Esophagus squamous epithelium (tissue), 5 donors: ENCODE measurements around the gene SMOC2. TPM values are rescaled to one million over a fixed set of nuclear protein-coding genes. Genes with fewer than 3 reads are reported as not detected.

ENCODE experiments used
- DNase-seq: peaks from one replicate; lab custom pipeline; 2025; lab: John Stamatoyannopoulos, UW
- H3K27ac ChIP-seq, 4 donors: fragments of 200-600 bp; sonication (generic); one replicate each; pipeline ENCODE4 v1.5.1; 2016 to 2019; ENCODE audit warnings: mild to moderate bottlenecking in 1 of 4
- H3K27me3 ChIP-seq, 4 donors: fragments of 200-600 bp; sonication (generic); 1 replicate in 3 of 4; 2 replicates in 1 of 4; pipeline versions ENCODE4 v1.5.1 to v1.6.0; 2017 to 2021; ENCODE audit warnings: antibody characterized with exemption in 1 of 4
- H3K36me3 ChIP-seq, 3 donors: fragments of 200-600 bp; sonication (generic); one replicate each; pipeline ENCODE4 v1.5.1; 2016 to 2019
- H3K4me1 ChIP-seq, 3 donors: fragments of 200-600 bp; sonication (generic); one replicate each; pipeline ENCODE4 v1.5.1; 2017 to 2019
- H3K4me3 ChIP-seq, 4 donors: fragments of 200-600 bp; sonication (generic); 1 replicate in 3 of 4; 2 replicates in 1 of 4; pipeline ENCODE4 v1.5.1; 2016 to 2019; ENCODE audit warnings: mild to moderate bottlenecking in 2 of 4, moderate library complexity in 1 of 4
- H3K9me3 ChIP-seq, 3 donors: fragments of 200-600 bp; sonication (generic); one replicate each; pipeline ENCODE4 v1.5.1; 2016 to 2019
- CTCF ChIP-seq, 6 experiments: fragments of 450-650 bp in 4 of 6; fragments of 200-600 bp in 2 of 6; sonication (generic) in 2 of 6; IDR thresholded peaks; one replicate each; pipeline ENCODE4 v1.5.1; 2016 to 2019; ENCODE audit warnings: antibody characterized with exemption in 6 of 6, mild to moderate bottlenecking in 4 of 6, moderate library complexity in 4 of 6
- POLR2A ChIP-seq, 4 donors: fragments of 450-650 bp; IDR thresholded peaks; one replicate each; pipeline ENCODE4 v1.6.1; 2017; ENCODE audit warnings: antibody characterized with exemption in 4 of 4, mild to moderate bottlenecking in 4 of 4, moderate library complexity in 3 of 4
- WGBS, 2 donors: methylation state at CpG; one replicate each; pipeline ENCODE4 v1.1.5; 2018; 5-methylcytosine and 5-hydroxymethylcytosine counted together
- intact Hi-C: fragments of 100-400 bp; cut with DNase I; formaldehyde crosslinking; loops from one replicate; pipeline ENCODE4 v1.15.0; 2022
- total RNA-seq, 4 donors: library from RNA; depleted of rRNA; stranded (reverse); fragments of >200 nt; gene quantifications; one replicate each; pipeline ENCODE4 v1.1.0, GENCODE V29; 2016
- donor health status: DM: yes; HTN: yes; CAD: no.

Gene SMOC2
- total RNA-seq, 4 donors from 2014 or later: 1.9 to 35.5 (median 7.1) TPM

GRCh38 chr6:168417679-168418557 is 23.1 kb upstream of the SMOC2 start:
- H3K4me1 ChIP-seq: peaks cover 0 to 43% (median 12%) of the 10 kb centered on the region in 3 donors
- WGBS, 2 donors: 45 to 54% methylated on average over 16 to 17 of the region's 19 CpGs
- H3K27ac ChIP-seq: peak overlapping the region in 2 of 4 donors; percentile 48 to 60
- TF ChIP-seq POLR2A (IDR thresholded peaks at IDR 0.05) (no peak), CTCF (IDR thresholded peaks at IDR 0.05) (no peak)
- no peaks in the 10 kb centered on the region for H3K36me3 ChIP-seq
- no peak for DNase-seq
- H3K27me3 ChIP-seq: peaks cover 0 to 17% (median 0%) of the 10 kb centered on the region in 4 donors
- peak overlapping the region in 1 of 4 donors; percentile 17 for H3K4me3 ChIP-seq
- no peaks in the 10 kb centered on the region for H3K9me3 ChIP-seq
- intact Hi-C loops: no loop called here

DNA sequence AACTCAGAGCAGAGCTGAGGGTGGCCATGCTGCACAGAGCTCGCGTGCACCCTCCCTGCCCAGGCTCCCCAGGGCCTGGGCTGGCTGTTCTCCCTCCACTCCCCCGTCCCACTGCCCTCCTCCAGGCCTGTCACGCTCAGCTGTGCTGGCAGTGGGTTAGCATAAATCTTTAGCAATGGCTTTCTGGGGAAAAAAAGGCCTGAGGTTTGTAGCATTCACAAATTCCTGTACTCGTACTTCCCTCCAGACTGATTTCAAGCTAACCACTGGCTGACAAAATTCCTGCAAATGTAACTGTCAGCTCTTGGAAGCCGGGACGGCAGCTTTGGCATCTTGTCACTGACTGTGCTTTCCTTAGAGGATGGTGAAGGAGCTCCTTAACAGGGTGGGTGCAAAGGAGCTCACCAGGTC is 22.3 kb upstream of the SMOC2 start:
- Histone ChIP-seq H3K27me3 (peaks cover 0 to 17% (median 0%) of the 10 kb centered on the region in 4 donors), H3K27ac (no peak overlapping the region), H3K9me3 (no peaks in the 10 kb centered on the region), H3K36me3 (no peaks in the 10 kb centered on the region), H3K4me1 (peaks cover 0 to 43% (median 12%) of the 10 kb centered on the region in 3 donors), H3K4me3 (no peak overlapping the region)
- DNase-seq: no peak
- TF ChIP-seq CTCF (IDR thresholded peaks at IDR 0.05): no peak
- no peak for TF ChIP-seq POLR2A (IDR thresholded peaks at IDR 0.05)
- WGBS, 2 donors: 47 to 64% methylated on average over 4 to 6 of the region's 7 CpGs
- intact Hi-C loops: no loop called here

DNA sequence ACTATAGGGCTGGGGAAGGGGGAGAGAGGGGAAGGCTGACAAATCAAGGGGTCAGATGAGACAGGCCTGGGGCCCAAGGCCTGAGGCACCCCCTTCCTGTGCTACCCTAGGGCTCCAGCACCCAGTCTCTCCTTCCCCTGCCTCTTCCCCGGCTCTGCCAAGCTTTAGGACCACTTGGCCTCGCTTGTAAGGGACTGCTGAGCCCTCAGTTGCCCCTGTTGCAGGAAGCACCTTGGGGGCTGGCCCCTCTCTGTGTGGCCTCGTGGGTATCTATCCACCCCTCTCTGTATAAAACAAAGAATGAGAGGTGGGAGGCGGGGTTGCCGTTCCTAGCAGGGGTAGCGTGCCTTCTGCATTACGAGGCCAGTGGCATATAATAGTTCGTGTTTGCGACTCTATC is 21.4 kb upstream of the SMOC2 start:
- no peak for DNase-seq
- intact Hi-C loops: no loop called here
- WGBS, 2 donors: 83 to 88% methylated on average over 8 to 9 of the region's 9 CpGs
- Histone ChIP-seq H3K9me3 (no peaks in the 10 kb centered on the region), H3K27me3 (peaks cover 0 to 17% (median 0%) of the 10 kb centered on the region in 4 donors), H3K27ac (no peak overlapping the region), H3K4me1 (peaks cover 0 to 38% (median 12%) of the 10 kb centered on the region in 3 donors), H3K4me3 (no peak overlapping the region), H3K36me3 (no peaks in the 10 kb centered on the region)
- TF ChIP-seq POLR2A (IDR thresholded peaks at IDR 0.05) (no peak), CTCF (IDR thresholded peaks at IDR 0.05) (no peak)

DNA sequence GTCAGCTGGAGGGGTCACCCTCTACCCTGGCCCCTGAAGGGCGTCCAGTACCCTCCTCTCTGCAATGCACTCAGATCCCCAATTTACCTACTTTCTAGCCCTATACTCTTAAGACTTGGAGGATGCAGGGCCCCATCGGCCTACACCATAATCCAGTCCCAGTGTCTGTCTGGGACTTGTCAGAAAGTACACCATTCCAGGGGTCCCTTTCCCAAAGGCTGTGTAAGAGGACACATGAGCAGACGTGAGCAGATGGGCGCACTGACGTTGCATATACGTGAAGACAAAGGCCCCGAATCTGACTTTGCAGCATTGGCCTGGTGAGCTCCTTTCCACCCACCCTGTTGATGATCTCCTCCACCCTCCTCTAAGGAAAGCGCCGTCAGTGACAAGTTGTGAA is 20.9 kb upstream of the SMOC2 start:
- Histone ChIP-seq H3K4me3 (no peak overlapping the region), H3K27ac (no peak overlapping the region), H3K4me1 (peaks cover 0 to 32% (median 12%) of the 10 kb centered on the region in 3 donors), H3K9me3 (no peaks in the 10 kb centered on the region), H3K36me3 (no peaks in the 10 kb centered on the region), H3K27me3 (peaks cover 0 to 17% (median 0%) of the 10 kb centered on the region in 4 donors)
- TF ChIP-seq CTCF (IDR thresholded peaks at IDR 0.05): no peak
- no peak for TF ChIP-seq POLR2A (IDR thresholded peaks at IDR 0.05)
- WGBS, 2 donors: 89 to 96% methylated on average over 6 to 7 of the region's 9 CpGs
- intact Hi-C loops: no loop called here
- DNase-seq: no peak

DNA sequence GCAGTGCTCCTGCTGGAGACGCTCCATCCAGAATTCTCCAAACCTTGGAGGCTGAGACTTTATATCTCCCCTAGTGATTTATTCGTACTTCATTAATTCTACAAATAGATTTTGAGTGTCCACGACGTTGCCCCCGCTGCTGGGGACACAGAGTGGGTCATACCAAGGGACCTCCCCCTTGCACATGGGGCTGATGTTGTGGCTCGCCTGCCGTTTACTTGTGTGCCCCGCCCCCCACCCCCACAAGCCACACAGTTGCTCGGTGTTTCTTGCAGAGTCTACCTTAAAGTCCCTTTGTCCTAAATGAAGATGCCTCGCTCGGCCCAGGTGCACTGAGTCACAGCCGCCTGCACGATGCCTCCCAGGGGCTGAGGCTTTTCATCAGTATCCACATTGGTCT is 20.3 kb upstream of the SMOC2 start:
- Histone ChIP-seq H3K9me3 (no peaks in the 10 kb centered on the region), H3K27me3 (peaks cover 0 to 17% (median 0%) of the 10 kb centered on the region in 4 donors), H3K4me3 (no peak overlapping the region), H3K27ac (no peak overlapping the region), H3K4me1 (peaks cover 0 to 26% (median 12%) of the 10 kb centered on the region in 3 donors), H3K36me3 (no peaks in the 10 kb centered on the region)
- WGBS, 2 donors: 82 to 88% methylated on average over 8 to 9 of the region's 13 CpGs
- intact Hi-C loops: no loop called here
- no peak for DNase-seq
- TF ChIP-seq CTCF (IDR thresholded peaks at IDR 0.05): no peak
- no peak for TF ChIP-seq POLR2A (IDR thresholded peaks at IDR 0.05)
